A673 (cell line): ENCODE results near the gene ATG4B.

ENCODE experiments used
- EZH2 ChIP-seq: fragments of 200-600 bp; sonication (generic); IDR thresholded peaks from 2 replicates; pipeline ENCODE4 v1.6.1; 2017; ENCODE audit warnings: borderline replicate concordance, low read depth, mild to moderate bottlenecking, mixed read lengths, antibody characterized with exemption, low read length; ENCODE audit not compliant: poor library complexity, severe bottlenecking
- TF ChIP-seq, protein P1 (sequence below): fragments of 300-800, 200-600 bp; sonication (generic); conservative IDR thresholded peaks from 2 replicates; pipeline ENCODE4 v1.5.1; 2017; ENCODE audit warnings: low read depth, mild to moderate bottlenecking, antibody characterized with exemption, low read length, moderate library complexity, mixed read lengths

DNA sequence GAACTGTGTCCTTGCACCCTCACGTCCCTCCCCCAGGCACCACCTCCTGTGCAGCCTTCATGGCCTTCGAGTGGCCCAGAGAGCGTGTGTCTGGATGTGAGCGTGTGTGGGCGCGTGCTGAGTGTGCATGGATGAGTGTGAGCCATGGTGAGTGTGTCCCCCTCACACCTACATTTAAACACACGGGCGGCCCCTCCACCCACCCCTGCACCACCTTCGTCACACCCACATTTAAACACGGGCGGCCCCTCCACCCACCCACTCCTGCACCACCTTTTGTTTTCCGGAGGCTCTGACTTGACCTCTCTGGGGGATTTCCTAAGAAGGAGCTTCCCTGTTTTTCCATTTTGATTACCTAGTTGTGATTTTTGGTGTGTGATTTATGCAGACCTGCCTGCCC lies 31.3 kb downstream of the ATG4B start:
- TF ChIP-seq EZH2 = no peak
- TF ChIP-seq, protein P1, sequence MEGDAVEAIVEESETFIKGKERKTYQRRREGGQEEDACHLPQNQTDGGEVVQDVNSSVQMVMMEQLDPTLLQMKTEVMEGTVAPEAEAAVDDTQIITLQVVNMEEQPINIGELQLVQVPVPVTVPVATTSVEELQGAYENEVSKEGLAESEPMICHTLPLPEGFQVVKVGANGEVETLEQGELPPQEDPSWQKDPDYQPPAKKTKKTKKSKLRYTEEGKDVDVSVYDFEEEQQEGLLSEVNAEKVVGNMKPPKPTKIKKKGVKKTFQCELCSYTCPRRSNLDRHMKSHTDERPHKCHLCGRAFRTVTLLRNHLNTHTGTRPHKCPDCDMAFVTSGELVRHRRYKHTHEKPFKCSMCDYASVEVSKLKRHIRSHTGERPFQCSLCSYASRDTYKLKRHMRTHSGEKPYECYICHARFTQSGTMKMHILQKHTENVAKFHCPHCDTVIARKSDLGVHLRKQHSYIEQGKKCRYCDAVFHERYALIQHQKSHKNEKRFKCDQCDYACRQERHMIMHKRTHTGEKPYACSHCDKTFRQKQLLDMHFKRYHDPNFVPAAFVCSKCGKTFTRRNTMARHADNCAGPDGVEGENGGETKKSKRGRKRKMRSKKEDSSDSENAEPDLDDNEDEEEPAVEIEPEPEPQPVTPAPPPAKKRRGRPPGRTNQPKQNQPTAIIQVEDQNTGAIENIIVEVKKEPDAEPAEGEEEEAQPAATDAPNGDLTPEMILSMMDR = no peak
